Heart left ventricle (tissue), 16 donors: ENCODE data around the gene CHRD. TPM values are rescaled to one million over a fixed set of nuclear protein-coding genes. Genes with fewer than 3 reads are reported as not detected.

Experiments used
- ATAC-seq, 4 donors: fragments of 200-7000 bp; cut with Tn5 transposase; one replicate each; pipeline ENCODE4 v1.9.1; 2020 to 2022; ENCODE audit warnings: moderate library complexity in 4 of 4, mild to moderate bottlenecking in 3 of 4, moderate number of reproducible peaks in 1 of 4
- DNase-seq, 5 donors: peaks; one replicate each; pipeline ENCODE4 v3.0.0-alpha.2; 2020
- H3K27ac ChIP-seq, 12 donors: fragments of 200-600 bp; sonication (generic) in 4 of 12; one replicate each; pipeline versions ENCODE4 v1.5.0 to v1.8.0; 2016 to 2022; ENCODE audit warnings: mild to moderate bottlenecking in 2 of 12
- H3K27me3 ChIP-seq, 9 donors: fragments of 200-600 bp; sonication (generic) in 2 of 9; one replicate each; pipeline versions ENCODE4 v1.5.1 to v1.8.0; 2016 to 2022; ENCODE audit warnings: mild to moderate bottlenecking in 3 of 9
- H3K36me3 ChIP-seq, 9 donors: fragments of 200-600 bp; sonication (generic) in 2 of 9; one replicate each; pipeline versions ENCODE4 v1.5.0 to v1.8.0; 2018 to 2022; ENCODE audit warnings: mild to moderate bottlenecking in 2 of 9
- H3K4me1 ChIP-seq, 12 donors: fragments of 200-600 bp; sonication (generic) in 4 of 12; one replicate each; pipeline versions ENCODE4 v1.5.0 to v1.8.0; 2016 to 2022; ENCODE audit warnings: mild to moderate bottlenecking in 3 of 12
- H3K4me3 ChIP-seq, 12 donors: fragments of 200-600 bp; sonication (generic) in 4 of 12; one replicate each; pipeline versions ENCODE4 v1.5.0 to v1.8.0; 2017 to 2022; ENCODE audit warnings: mild to moderate bottlenecking in 9 of 12, moderate library complexity in 4 of 12
- H3K9me3 ChIP-seq, 12 donors: fragments of 200-600 bp; sonication (generic) in 4 of 12; one replicate each; pipeline versions ENCODE4 v1.5.0 to v1.8.0; 2016 to 2022; ENCODE audit warnings: mild to moderate bottlenecking in 1 of 12
- CTCF ChIP-seq, 12 donors: fragments of 200-600 bp; sonication (generic) in 4 of 12; IDR thresholded peaks; one replicate each; pipeline versions ENCODE4 v1.5.0 to v1.8.0; 2018 to 2022; ENCODE audit warnings: antibody characterized with exemption in 12 of 12, mild to moderate bottlenecking in 5 of 12
- POLR2A ChIP-seq, 2 donors: fragments of 450-650 bp; IDR thresholded peaks; one replicate each; pipeline ENCODE4 v1.6.1; 2017; ENCODE audit warnings: antibody characterized with exemption in 2 of 2, mild to moderate bottlenecking in 2 of 2, moderate library complexity in 2 of 2
- WGBS, 4 donors: extraction: QIAGEN DNeasy Blood & Tissue Kit in 2 of 4; methylation state at CpG; one replicate each; pipeline versions ENCODE4 v1.1.5 to v1.1.7; 2013 to 2018; 5-methylcytosine and 5-hydroxymethylcytosine counted together
- intact Hi-C, 10 donors: fragments of 100-400 bp; cut with DNase I; formaldehyde crosslinking; loops; one replicate each; pipeline versions ENCODE4 v1.11.1 to v1.14.2; 2022
- polyA plus RNA-seq, 2 donors: library from polyadenylated mRNA; stranded (reverse); fragments of 200-250 nt; gene quantifications; one replicate each; pipeline ENCODE4 v1.2.3, GENCODE V29; 2013
- total RNA-seq, 9 donors: library from RNA; depleted of rRNA in 2 of 9; stranded (reverse); fragments of >200 nt in 2 of 9; fragmentation: NEBNext Ultra II Directional in 3 of 9; extraction: Animal tissue kit (Norgen Biotek cat#: 25700) in 3 of 9; gene quantifications; one replicate each; pipeline versions ENCODE4 v1.1.0 to v1.2.4, GENCODE V29; 2016 to 2023
- donor health status: ischemic (EF 13 %, LVEDD 7.1; RV severe dilation, severe dysfunction).
- donor health status: healthy with polysubstance abuse.
- donor health status: DM: no; HTN: yes; CAD: no.
- donor health status: DM: no; HTN: no; CAD: no.
- donor health status: ischemic (EF 25% LVEDD 6.9; RV normal size, moderate dysfunction).
- donor health status: ischemic (EF 25% LVEDD 5.7; RV mildly dilated, moderate dysfunction).
- donor health status: healthy.
- donor health status: DM: yes; HTN: yes; CAD: no.
- donor health status: ischemic (EF 35%, LVEDD 5.7; RV mildly dilated, moderate dysfunction).
- donor health status: nonischemic (EF 11% LVEDD 7.7; RV severe dilation, severe dysfunction).
- donor health status: DM: yes; HTN: yes; CAD: no.
- donor health status: PGD.
- donor health status: ischemic (EF 29% LVEDD 5.4; RV normal size, mild dysfunction).
- donor health status: nonischemic (EF 23%, LVEDD 6.1; RV moderate dilation, normal function).

The CHRD gene
- total and polyA plus RNA-seq, 11 donors = 2.0 to 7.4 (median 4.8) TPM

GRCh38 chr3:184348057-184348382 lies 31.8 kb upstream of the CHRD start:
- intact Hi-C loops = loop anchor here in 1 of 10 donors (5.0 kb wide), 1 partner anchor 46 kb away; no protein-coding TSS in a partner anchor

GRCh38 chr3:184349563-184350470 lies 30.0 kb upstream of the CHRD start:
- intact Hi-C loops = loop anchor here in 1 of 10 donors (5.0 kb wide), 1 partner anchor 48 kb away; no protein-coding TSS in a partner anchor

More at GRCh38 chr3:184348057-184348382, 31.8 kb upstream of the CHRD start:
- TF ChIP-seq POLR2A (IDR thresholded peaks at IDR 0.05) = no peak
- TF ChIP-seq CTCF (IDR thresholded peaks at IDR 0.05) = no peak
- DNase-seq = no peak
- H3K36me3 ChIP-seq = peaks cover 0 to 33% (median 29%) of the 10 kb centered on the region in 9 donors
- H3K27me3 ChIP-seq = no peaks in the 10 kb centered on the region
- peaks cover 0 to 11% (median 8%) of the 10 kb centered on the region in 12 donors for H3K4me1 ChIP-seq
- ATAC-seq = no peak
- H3K27ac ChIP-seq = no peak overlapping the region
- no peaks in the 10 kb centered on the region for H3K9me3 ChIP-seq
- H3K4me3 ChIP-seq = no peak overlapping the region
- WGBS, 4 donors = 91 to 96% (median 92%) methylated on average over 4 of the region's 4 CpGs

GRCh38 chr3:184350618-184351017 lies 29.2 kb upstream of the CHRD start:
- Histone ChIP-seq H3K36me3 (peaks cover 0 to 13% (median 8%) of the 10 kb centered on the region in 9 donors), H3K27me3 (no peaks in the 10 kb centered on the region), H3K4me1 (peaks cover 0 to 8% (median 4%) of the 10 kb centered on the region in 12 donors), H3K27ac (no peak overlapping the region), H3K9me3 (no peaks in the 10 kb centered on the region), H3K4me3 (no peak overlapping the region)
- WGBS, 4 donors = 93 to 95% (median 94%) methylated on average over 6 of the region's 6 CpGs
- DNase-seq (no peak), ATAC-seq (no peak)
- intact Hi-C loops = no loop called here
- no peak for TF ChIP-seq POLR2A (IDR thresholded peaks at IDR 0.05)
- TF ChIP-seq CTCF (IDR thresholded peaks at IDR 0.05) = no peak

More at GRCh38 chr3:184349563-184350470, 30.0 kb upstream of the CHRD start:
- H3K27ac ChIP-seq = no peak overlapping the region
- peaks cover 0 to 11% (median 8%) of the 10 kb centered on the region in 12 donors for H3K4me1 ChIP-seq
- DNase-seq = peak in 1 of 5 donors; percentile 24
- 79 to 84% (median 82%) methylated on average over 10 of the region's 10 CpGs for WGBS, 4 donors
- TF ChIP-seq POLR2A (IDR thresholded peaks at IDR 0.05) (no peak), CTCF (IDR thresholded peaks at IDR 0.05) (no peak)
- H3K36me3 ChIP-seq = peaks cover 0 to 19% (median 12%) of the 10 kb centered on the region in 9 donors
- no peak overlapping the region for H3K4me3 ChIP-seq
- ATAC-seq = no peak
- H3K27me3 ChIP-seq = no peaks in the 10 kb centered on the region
- no peaks in the 10 kb centered on the region for H3K9me3 ChIP-seq

GRCh38 chr3:184351511-184352148 lies 28.2 kb upstream of the CHRD start:
- DNase-seq = no peak
- TF ChIP-seq CTCF (IDR thresholded peaks at IDR 0.05) = no peak
- TF ChIP-seq POLR2A (IDR thresholded peaks at IDR 0.05) = no peak

More at GRCh38 chr3:184351511-184352148, 28.2 kb upstream of the CHRD start:
- Histone ChIP-seq H3K4me3 (no peak overlapping the region), H3K27ac (no peak overlapping the region), H3K36me3 (peaks cover 0 to 9% (median 3%) of the 10 kb centered on the region in 9 donors), H3K4me1 (peaks cover 0 to 4% (median 0%) of the 10 kb centered on the region in 12 donors), H3K9me3 (no peaks in the 10 kb centered on the region), H3K27me3 (no peaks in the 10 kb centered on the region)
- 55 to 64% (median 60%) methylated on average over 9 of the region's 9 CpGs for WGBS, 4 donors
- no peak for ATAC-seq
- intact Hi-C loops = no loop called here
